NT2/D1 (cell line): ENCODE measurements around the gene BIRC5.

Experiments used
- SUZ12 ChIP-seq: IDR thresholded peaks from 2 replicates; pipeline ENCODE4 v1.6.1; 2011; ENCODE audit not compliant: insufficient read length, insufficient read depth; ENCODE audit errors: extremely low read depth
- YY1 ChIP-seq: IDR thresholded peaks from 2 replicates; pipeline ENCODE4 v1.6.1; 2011; ENCODE audit not compliant: insufficient read length, insufficient read depth
- ZNF274 ChIP-seq: IDR thresholded peaks from 2 replicates; pipeline ENCODE4 v1.6.1; 2011; ENCODE audit warnings: mild to moderate bottlenecking, low read depth, low read length

DNA sequence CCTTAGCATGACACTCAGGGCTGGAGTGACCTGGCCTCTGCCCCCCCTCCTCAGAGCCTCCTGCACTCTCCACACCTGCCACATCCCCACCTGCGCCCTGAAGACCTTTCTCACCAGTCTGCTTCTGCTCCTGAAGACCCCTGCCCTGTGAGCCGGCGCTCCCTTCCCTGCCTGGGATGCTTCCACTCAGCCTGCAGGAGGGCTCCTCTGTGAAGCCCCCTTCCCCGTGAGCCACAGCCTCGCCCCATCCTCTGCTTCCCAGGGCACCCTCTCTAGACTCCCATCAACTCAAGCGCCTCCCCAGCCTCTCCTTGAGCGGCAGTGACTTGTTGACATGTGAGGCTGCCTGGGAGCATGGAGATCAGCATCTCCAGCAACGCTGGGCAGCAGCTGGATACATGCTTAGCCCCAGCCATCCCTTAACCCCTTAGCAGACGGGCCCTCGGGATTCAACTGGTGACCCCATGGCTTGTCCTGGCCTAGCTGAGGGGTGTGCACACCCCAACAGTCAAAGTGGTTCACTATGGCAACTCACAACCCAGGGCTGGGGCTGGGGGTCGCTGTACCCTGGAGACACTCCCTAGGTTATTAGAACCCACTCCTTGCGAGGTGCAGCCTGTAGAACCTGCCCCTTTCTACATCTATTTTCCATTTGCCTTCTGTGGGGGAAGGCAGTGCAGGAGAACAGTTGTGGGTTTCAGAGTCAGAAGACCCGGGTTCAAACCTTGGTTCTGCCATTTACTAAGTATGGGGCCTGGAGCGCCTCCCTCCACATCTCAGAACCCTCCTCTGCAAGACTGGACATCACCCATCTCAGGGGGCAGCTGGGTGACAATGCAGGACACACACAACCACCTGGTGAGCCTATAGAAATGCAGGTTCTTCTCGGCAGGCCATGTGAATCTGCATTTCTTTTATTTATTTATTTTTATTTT is 38.9 kb downstream of the BIRC5 start:
- TF ChIP-seq YY1 (no peak), ZNF274 (no peak), SUZ12 (no peak)
